Endothelial cell of coronary artery (primary cell): Measurements from ENCODE around the gene PROP1. TPM values are rescaled to one million over a fixed set of nuclear protein-coding genes. Genes with fewer than 3 reads are reported as not detected.

ENCODE experiments used
- total RNA-seq: library from RNA; depleted of rRNA; stranded (reverse); fragments of >200 nt; gene quantifications from 2 replicates; pipeline ENCODE4 v1.2.3, GENCODE V29; 2014

The PROP1 gene
- total RNA-seq = not detected in 2 replicates

GRCh38 chr5:177995691-177996595 is at the start of gene PROP1:
Gene PROP1 (minus strand): TSS chr5:177996242. CDS start chr5:177995933, 309 bp downstream.

Other genes starting within 250 kb of the PROP1 start
- 0.28 TPM in 1 of 2 replicates, not detected in the other for gene FAM153A, start 213.3 kb downstream of the PROP1 start, total RNA-seq
- 19.8 and 22.8 TPM in 2 replicates for gene N4BP3, start 117.3 kb upstream of the PROP1 start, total RNA-seq
- 24.4 and 34.5 TPM in 2 replicates for gene RMND5B, start 134.8 kb upstream of the PROP1 start, total RNA-seq
- 132 and 195 TPM in 2 replicates for gene NHP2, start 157.6 kb upstream of the PROP1 start, total RNA-seq
- not detected in 2 replicates for gene GMCL2, start 191.1 kb upstream of the PROP1 start, total RNA-seq
- gene HNRNPAB, start 208.3 kb upstream of the PROP1 start, total RNA-seq = 80.3 and 84.0 TPM in 2 replicates
- gene PHYKPL, start 236.6 kb upstream of the PROP1 start, total RNA-seq = 26.8 and 56.9 TPM in 2 replicates